Measurements from ENCODE around the gene MYADM. TPM values are rescaled to one million over a fixed set of nuclear protein-coding genes. Genes with fewer than 3 reads are reported as not detected.
A peak's percentile ranks its signal among the peaks of the same experiment; 100 is the strongest.
"Not testable (repeated sequence)": the region's sequence is repeated elsewhere in the genome, so short reads cannot be mapped to it uniquely, and the experiment has no call there.

MYADM gene, protein sequence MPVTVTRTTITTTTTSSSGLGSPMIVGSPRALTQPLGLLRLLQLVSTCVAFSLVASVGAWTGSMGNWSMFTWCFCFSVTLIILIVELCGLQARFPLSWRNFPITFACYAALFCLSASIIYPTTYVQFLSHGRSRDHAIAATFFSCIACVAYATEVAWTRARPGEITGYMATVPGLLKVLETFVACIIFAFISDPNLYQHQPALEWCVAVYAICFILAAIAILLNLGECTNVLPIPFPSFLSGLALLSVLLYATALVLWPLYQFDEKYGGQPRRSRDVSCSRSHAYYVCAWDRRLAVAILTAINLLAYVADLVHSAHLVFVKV
- polyA plus RNA-seq (ENCODE audit: insufficient read length in 4 of 4) = 100 to 1,000 TPM in 1 of 4 donors, 10 to 100 TPM in 3; 69.0 to 232 (median 74.0) TPM

DNA sequence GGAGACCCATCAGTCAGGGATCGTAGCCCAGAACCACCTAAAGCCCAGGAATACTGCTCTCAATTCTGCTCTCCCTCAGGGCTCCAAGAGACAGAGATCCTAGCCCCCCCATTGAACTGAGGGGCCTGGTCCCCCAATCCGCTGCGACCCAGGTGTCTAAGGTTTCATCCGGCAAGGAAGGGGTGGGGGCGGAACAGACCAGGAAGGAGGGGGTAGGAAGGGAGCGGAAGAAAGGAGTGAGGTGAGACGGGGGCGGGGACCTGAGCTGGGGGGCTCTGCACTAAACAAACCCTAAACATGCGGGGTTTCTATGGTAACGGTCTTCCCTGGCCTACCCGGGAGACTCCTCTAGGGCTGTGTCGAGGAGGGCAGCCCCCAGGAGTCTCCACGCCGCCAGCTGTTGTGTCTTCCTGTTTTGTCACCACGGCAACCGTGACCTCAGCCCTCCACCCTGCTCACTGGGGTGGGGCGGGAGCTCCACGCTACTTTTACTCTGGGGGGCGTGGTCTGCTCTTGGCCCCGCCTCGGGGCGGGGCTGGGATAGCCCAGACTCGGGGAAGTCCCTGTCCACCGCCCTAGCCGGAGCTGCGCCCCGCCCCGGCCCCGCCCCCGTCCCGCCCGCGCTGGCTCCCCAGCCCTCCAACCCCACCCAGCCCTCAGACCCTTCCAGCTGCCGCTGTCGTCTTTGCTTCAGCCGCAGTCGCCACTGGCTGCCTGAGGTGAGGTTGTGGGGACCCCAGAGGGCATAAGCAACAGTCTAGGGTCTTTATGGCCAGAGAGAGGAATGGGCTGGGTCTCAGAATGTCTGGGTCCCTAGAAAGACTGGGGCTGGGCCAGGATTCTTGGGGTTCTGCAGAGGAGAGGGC lies at the start of gene MYADM:
MYADM (plus strand) TSS at position 659 of the 866 bp plus-strand sequence. CDS start 5,647 bp downstream, outside the sequence.
- peak; percentile 98 to 99 (median 98) for DNase-seq (ENCODE audit: low read depth in 4 of 4, low spot score in 3 of 4)

GRCh38 chr19:53818756-53819155 lies 48.9 kb upstream of the MYADM start:
- DNase-seq (ENCODE audit: low read depth in 4 of 4, low spot score in 3 of 4) = no peak

DNA sequence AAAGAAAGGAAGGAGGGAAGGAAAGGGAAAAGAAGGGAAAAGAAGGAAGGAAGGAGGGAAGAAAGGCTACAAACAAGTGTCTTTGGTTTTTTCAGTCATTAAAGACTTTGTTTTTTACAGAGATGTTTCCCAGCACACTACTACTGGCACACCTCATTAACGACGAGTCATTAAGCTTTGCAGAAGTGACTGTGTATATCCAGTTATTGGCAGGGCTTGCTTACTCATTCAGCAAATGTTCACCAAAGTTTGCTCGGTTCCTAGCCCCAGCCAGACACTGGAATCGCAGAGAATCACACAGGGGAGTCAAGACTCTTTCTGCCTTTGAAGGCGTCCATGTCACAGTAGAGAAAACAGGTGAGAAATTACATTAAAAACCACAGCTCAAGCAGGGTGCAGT lies 47.8 kb upstream of the MYADM start:
- DNase-seq (ENCODE audit: low read depth in 4 of 4, low spot score in 3 of 4) = no peak

DNA sequence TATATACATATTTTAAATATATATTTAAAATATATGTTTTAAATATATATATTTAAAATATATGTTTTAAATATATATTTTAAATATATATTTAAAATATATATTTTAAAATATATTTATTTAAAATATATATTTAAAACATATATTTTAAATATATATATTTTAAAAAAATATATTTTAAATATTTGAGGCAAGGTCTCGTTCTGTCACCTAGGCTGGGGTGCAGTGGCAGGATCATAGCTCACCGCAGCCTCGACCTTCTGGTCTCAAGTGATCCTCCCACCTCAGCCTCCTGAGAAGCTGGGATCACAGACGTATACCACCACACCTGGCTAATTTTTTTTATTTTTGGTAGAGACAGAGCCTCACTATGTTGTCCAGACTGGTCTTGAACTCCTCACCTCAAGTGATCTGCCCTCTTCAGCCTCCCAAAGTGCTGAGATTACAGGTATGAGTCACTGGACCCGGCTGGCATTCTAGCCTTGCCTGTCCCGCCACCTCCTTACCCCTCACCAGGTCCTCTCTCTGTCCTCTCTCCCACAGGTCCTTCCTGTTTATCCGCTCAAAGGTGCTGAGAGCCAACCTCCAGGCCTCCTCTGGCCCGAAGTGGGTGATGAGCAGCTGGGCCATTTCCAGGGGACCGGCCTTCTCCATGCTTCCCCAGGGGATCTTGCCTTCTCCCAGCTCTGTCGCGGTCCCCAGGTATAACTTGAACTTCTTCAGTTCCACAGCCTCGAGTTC lies 44.1 kb upstream of the MYADM start:
- no peak for DNase-seq (ENCODE audit: low read depth in 4 of 4, low spot score in 3 of 4)

- DNase-seq (ENCODE audit: low read depth in 4 of 4, low spot score in 3 of 4) = no peak
Observed at GRCh38 chr19:53824134-53824611, 43.5 kb upstream of the MYADM start, which contains the start of gene NLRP12. TSS of gene NLRP12 (minus strand) at chr19:53824314. CDS start at chr19:53824174, 140 bp downstream.

DNA sequence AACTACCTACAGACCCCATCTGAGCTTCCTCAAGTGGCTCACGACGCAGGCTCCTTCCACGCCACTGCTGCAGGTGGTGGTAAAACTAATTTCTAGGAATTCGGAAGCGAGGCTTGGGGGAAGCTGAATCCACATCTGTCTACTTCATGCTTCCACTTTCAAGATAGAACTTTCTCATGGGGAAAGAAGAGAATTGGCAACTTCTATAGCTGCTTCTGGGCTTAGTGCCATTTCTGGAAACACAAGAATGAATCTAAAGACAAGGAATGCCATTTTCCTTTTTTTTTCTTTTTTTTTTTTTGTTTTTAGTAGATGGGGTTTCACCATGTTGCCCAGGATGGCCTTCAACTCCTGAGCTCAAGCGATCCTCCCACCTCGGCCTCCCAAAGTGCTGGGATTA lies 40.8 kb upstream of the MYADM start:
- no peak for DNase-seq (ENCODE audit: low read depth in 4 of 4, low spot score in 3 of 4)

GRCh38 chr19:53828531-53828930 lies 39.2 kb upstream of the MYADM start:
- DNase-seq (ENCODE audit: low read depth in 4 of 4, low spot score in 3 of 4) = no peak

DNA sequence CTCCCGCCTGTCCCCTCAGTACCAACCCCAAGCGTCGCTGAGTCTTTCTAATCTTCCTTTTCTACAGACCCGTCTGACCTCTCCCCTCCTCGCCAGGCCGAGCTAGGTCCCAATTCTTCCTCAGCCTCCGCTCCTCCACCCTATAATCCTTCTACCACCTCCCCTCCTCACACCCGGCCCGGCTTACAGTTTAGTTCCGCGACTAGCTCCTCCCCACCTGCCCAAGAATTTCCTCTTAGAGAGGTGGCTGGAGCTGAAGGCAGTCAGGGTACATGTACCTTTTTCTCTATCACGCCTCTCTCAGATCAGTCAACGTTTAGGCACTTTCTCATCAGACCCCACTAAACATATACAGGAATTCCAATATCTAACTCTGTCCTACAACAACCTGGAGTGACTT lies 34.8 kb upstream of the MYADM start:
- not testable (repeated sequence) for DNase-seq (ENCODE audit: low read depth in 4 of 4, low spot score in 3 of 4)

DNA sequence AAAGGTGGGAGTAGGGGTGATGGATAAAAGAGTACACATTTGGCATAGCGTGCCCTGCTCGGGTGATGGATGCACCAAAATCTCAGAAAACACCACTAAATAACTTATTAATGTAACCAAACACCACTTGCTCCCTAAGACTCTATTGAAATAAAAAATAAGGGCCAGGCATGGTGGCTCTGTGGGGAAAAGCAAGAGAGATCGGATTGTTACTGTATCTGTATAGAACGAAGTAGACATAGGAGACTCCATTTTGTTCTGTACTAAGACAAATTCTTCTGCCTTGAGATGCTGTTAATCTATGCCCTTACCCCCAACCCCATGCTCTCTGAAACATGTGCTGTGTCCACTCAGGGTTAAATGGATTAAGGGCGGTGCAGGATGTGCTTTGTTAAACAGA lies 29.2 kb upstream of the MYADM start:
- not testable (repeated sequence) for DNase-seq (ENCODE audit: low read depth in 4 of 4, low spot score in 3 of 4)

DNA sequence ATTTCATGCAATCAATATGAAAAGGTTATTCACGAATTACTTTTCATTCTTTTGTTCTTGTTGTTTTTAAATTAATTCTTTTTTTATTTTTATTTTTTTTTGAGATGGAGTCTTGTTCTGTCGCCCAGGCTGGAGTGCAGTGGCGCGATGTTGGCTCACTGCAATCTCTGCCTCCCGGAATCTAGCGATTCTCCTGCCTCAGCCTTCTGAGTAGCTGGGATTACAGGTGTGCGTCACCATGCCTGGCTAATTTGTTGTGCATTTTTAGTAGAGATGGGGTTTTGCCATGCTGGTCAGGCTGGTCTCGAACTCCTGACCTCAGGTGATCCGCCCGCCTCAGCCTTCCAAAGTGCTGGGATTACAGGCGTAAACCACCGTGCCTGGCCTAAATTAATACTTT lies 27.4 kb upstream of the MYADM start:
- not testable (repeated sequence) for DNase-seq (ENCODE audit: low read depth in 4 of 4, low spot score in 3 of 4)

DNA sequence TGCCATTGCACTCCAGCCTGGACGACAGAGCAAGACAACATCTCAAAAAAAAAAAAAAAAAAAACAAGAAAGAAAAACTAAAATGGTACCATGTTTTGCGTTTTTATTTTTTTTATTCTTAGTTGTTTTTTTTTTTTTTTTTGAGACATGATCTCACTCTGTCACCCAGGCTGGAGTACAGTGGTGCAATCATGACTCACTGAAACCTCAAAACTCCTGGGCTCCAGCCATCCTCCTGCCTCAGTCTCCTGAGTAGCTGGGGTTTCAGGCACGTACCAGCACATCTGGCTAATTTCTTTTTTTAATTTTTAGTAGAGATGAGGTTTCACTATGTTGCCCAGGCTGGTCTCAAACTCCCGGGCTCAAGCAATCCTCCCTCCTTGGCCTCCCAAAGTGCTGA lies 26.8 kb upstream of the MYADM start:
- DNase-seq (ENCODE audit: low read depth in 4 of 4, low spot score in 3 of 4) = not testable (repeated sequence)

DNA sequence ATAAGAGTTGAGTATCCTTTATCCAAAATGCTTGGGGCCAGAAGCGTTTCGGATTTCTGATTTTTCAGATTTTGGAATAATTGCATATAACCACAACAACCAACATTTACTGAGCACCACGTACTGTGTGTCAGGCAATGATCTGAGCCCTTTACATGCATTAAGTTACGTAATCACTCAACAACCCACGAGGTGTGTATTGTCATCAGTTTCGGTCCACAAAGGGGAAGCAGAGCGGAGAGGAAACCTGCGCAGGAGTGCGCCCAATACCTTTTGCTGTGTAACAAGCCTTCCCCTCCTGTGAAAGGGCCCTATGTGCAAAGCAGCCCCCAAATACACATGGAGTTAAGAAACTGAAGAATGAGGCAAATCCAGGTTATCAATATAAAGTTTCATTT lies 22.8 kb upstream of the MYADM start:
- DNase-seq (ENCODE audit: low read depth in 4 of 4, low spot score in 3 of 4) = no peak

DNA sequence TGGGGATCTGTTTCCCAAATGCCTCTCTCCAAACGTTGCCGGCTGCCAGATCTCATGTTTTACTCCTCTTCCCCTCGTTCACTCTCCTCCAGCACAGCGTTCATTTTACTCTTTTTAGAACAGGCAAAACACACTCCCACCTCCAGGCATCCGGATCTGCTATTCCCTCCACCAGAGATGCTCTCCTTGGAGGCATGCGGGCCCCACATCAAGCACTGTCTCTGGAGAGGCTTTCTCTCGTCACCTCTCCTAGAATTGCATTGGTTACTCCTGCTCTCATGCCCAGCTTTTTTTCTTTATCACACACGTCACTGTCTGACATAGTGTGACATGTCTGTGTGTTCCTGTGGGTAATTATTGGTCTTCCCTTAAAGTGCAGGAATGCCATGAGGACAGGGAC lies 20.1 kb upstream of the MYADM start:
- no peak for DNase-seq (ENCODE audit: low read depth in 4 of 4, low spot score in 3 of 4)

GRCh38 chr19:53849237-53849676 lies 18.4 kb upstream of the MYADM start:
- no peak for DNase-seq (ENCODE audit: low read depth in 4 of 4, low spot score in 3 of 4)

GRCh38 chr19:53853707-53854106 lies 14.0 kb upstream of the MYADM start:
- no peak for DNase-seq (ENCODE audit: low read depth in 4 of 4, low spot score in 3 of 4)

DNA sequence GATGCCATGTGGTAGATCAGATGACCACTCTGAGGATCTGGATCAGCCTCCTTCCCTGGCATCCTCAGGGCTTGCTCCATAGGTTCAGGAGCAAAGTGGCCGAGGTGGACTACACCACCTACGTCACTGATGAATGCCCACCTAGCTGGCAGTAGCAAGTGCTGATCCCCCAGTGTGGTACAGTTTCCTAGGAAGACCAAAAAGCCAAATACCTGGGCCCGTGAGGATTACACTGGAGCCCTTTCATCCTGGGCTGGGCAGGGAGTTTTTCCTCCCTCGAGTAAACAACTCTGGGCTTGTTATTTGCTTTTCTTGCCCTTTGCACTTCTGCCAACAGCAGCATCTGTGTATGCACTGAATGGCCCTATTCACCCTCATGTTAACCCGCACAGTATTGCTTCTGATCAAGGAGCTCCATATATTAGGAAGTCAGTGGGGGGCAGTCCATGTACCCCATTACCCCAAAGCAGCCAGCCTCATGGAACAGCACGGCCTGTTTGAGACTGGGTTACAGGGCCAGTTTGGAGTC lies 3.3 kb upstream of the MYADM start:
- no peak for DNase-seq (ENCODE audit: low read depth in 4 of 4, low spot score in 3 of 4)

- no peak for DNase-seq (ENCODE audit: low read depth in 4 of 4, low spot score in 3 of 4)
Observed at GRCh38 chr19:53865523-53865917, 2.2 kb upstream of the MYADM start.

DNA sequence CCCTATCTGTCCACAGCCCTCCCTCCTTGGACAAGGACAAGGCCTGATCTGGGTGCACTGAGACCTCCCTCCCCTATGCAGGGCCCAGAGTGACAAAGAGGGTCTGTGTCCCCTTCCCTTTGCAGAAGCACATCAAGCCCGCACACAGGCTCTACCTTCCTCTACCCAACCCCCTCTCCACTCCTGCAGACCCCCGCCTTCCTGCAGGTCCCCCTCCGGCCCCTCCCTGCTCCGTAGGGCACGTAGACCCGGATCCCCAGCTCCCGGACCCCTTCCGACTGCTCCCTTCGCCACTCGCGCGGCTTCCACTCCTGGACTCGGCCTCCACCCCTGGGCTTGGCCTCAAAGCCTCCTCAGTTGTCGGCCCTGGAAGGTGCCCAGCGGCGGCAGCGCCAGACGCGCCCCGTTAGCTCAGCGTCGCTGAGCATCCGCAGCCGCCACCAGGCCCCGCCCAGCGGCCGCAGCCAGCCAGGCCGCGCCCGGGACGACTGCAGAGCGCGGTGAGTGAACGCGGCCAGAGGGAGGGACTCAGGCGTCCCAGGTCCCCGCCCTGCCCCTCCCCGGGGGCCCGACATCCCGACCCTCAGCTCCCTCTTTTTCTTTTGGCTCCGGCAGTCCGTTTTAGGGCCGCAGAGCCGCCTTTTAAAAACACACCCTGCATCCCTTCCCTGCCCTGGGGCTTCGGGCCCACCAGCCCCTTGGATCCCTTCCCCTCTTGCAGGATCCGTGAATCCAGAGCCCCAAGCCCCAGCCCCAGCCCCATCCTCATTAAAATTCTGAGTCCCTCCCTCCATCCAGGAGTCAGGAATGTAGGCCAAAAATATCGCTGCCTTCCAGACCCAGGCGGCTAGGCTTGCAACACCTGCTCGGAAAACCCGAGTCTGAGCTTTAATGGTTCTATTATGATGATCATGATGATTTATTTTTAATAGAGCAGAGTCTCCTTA lies 1.5 kb upstream of the MYADM start:
- no peak for DNase-seq (ENCODE audit: low read depth in 4 of 4, low spot score in 3 of 4)

DNA sequence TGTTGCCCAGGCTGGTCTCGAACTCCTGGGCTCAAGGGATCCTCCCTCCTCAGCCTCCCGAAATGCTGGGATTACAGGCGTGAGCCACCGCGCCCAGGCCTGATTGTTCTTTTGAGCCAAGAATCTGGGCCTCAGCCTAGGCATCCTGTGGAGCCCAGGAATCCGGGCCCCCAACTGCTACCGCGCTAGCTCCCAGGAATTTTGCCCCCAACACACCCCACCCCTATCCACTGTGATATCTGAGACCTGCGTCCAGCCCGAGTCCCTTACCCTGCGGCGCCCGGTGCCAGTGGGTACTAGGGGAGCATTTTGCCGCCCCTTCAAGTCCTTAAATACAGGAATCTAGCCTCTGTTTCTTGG lies 838 bp upstream of the MYADM start:
- DNase-seq (ENCODE audit: low read depth in 4 of 4, low spot score in 3 of 4) = no peak
